Loucy (cell line): Measurements from ENCODE around the gene DCUN1D3.

Experiments used
- CTCF ChIP-seq: fragments of 200-600 bp; sonication (generic); conservative IDR thresholded peaks from 2 replicates; pipeline ENCODE4 v1.5.1; 2014; ENCODE audit warnings: mild to moderate bottlenecking, antibody characterized with exemption, low read length
- EZH2phosphoT487 ChIP-seq: fragments of 200-600 bp; IDR thresholded peaks from 2 replicates; pipeline ENCODE4 v1.6.1; 2018; ENCODE audit warnings: antibody characterized with exemption, mild to moderate bottlenecking, moderate library complexity, borderline replicate concordance

- TF ChIP-seq CTCF (no peak), EZH2phosphoT487 (no peak)
These were observed 47.0 kb downstream of the DCUN1D3 start for GRCh38 chr16:20853143-20853542.
